Measurements from ENCODE around the gene MLEC.

MLEC gene

GRCh38 chr12:120737557-120738251 lies 50.8 kb downstream of the MLEC start:
- no peak overlapping the region for H3K23ac ChIP-seq (ENCODE audit: low read length)
- H3K18ac ChIP-seq (ENCODE audit: low read length): no peak overlapping the region
- H4K12ac ChIP-seq (ENCODE audit: low read depth, low read length): no peak overlapping the region
- H2BK5ac ChIP-seq (ENCODE audit: low read depth, low read length, poor library complexity): no peak overlapping the region
- no CpG with 5 or more reads among the region's 25 CpGs for WGBS (ENCODE audit: extremely low coverage, insufficient coverage, insufficient read length)
- H3K4me2 ChIP-seq (ENCODE audit: low read length): no peak overlapping the region
- no peak overlapping the region for H3K9ac ChIP-seq (ENCODE audit: low read length)
- no peaks in the 10 kb centered on the region for H3K79me2 ChIP-seq (ENCODE audit: control insufficient read depth, insufficient read depth, low read length, poor library complexity)
- H3K27me3 ChIP-seq (ENCODE audit: insufficient read depth, low read length): no peaks in the 10 kb centered on the region
- H3K79me1 ChIP-seq (ENCODE audit: low read length): no peaks in the 10 kb centered on the region
- H2BK120ac ChIP-seq (ENCODE audit: insufficient read depth, low read length, poor library complexity): no peak overlapping the region
- H3K14ac ChIP-seq (ENCODE audit: low read length): no peak overlapping the region
- DNase-seq: peak in 1 of 2 donors; percentile 39
- no peak overlapping the region for H2BK12ac ChIP-seq (ENCODE audit: low read length)
- no peaks in the 10 kb centered on the region for H3K4me1 ChIP-seq (ENCODE audit: control insufficient read depth in 1 of 2, insufficient read depth in 2 of 2, low read length in 2 of 2)
- H4K8ac ChIP-seq (ENCODE audit: low read depth, low read length): no peak overlapping the region
- no peaks in the 10 kb centered on the region for H3K9me3 ChIP-seq (ENCODE audit: insufficient read depth, low read depth, low read length)
- H3K4ac ChIP-seq (ENCODE audit: low read depth, low read length): no peak overlapping the region
- H3K36me3 ChIP-seq (ENCODE audit: control insufficient read depth in 1 of 2, insufficient read depth in 2 of 2, low read length in 2 of 2): peaks cover 4 to 6% of the 10 kb centered on the region in 2 experiments
- no peak overlapping the region for H4K91ac ChIP-seq (ENCODE audit: low read depth, low read length)
- no peak overlapping the region for H3K27ac ChIP-seq (ENCODE audit: low read depth, low read length)
- H2AK5ac ChIP-seq (ENCODE audit: low read length): no peak overlapping the region
- no peak overlapping the region for H2AFZ ChIP-seq (ENCODE audit: insufficient read depth, low read length, poor library complexity)
- no peak overlapping the region for H3K4me3 ChIP-seq (ENCODE audit: low read depth, low read length)

- DNase-seq: no peak
- H3K9ac ChIP-seq (ENCODE audit: low read length): no peak overlapping the region
- H3K79me1 ChIP-seq (ENCODE audit: low read length): no peaks in the 10 kb centered on the region
- H2BK12ac ChIP-seq (ENCODE audit: low read length): no peak overlapping the region
- no peak overlapping the region for H3K23ac ChIP-seq (ENCODE audit: low read length)
- no peaks in the 10 kb centered on the region for H3K4me1 ChIP-seq (ENCODE audit: control insufficient read depth in 1 of 2, insufficient read depth in 2 of 2, low read length in 2 of 2)
- no peaks in the 10 kb centered on the region for H3K27me3 ChIP-seq (ENCODE audit: insufficient read depth, low read length)
- no peak overlapping the region for H3K18ac ChIP-seq (ENCODE audit: low read length)
- no peak overlapping the region for H2BK120ac ChIP-seq (ENCODE audit: insufficient read depth, low read length, poor library complexity)
- no peak overlapping the region for H3K4ac ChIP-seq (ENCODE audit: low read depth, low read length)
- no peak overlapping the region for H3K27ac ChIP-seq (ENCODE audit: low read depth, low read length)
- H3K9me3 ChIP-seq (ENCODE audit: insufficient read depth, low read depth, low read length): no peaks in the 10 kb centered on the region
- H4K8ac ChIP-seq (ENCODE audit: low read depth, low read length): no peak overlapping the region
- H2AFZ ChIP-seq (ENCODE audit: insufficient read depth, low read length, poor library complexity): no peak overlapping the region
- H3K79me2 ChIP-seq (ENCODE audit: control insufficient read depth, insufficient read depth, low read length, poor library complexity): no peaks in the 10 kb centered on the region
- H2AK5ac ChIP-seq (ENCODE audit: low read length): no peak overlapping the region
- no peak overlapping the region for H2BK5ac ChIP-seq (ENCODE audit: low read depth, low read length, poor library complexity)
- no CpG with 5 or more reads among the region's 31 CpGs for WGBS (ENCODE audit: extremely low coverage, insufficient coverage, insufficient read length)
- no peak overlapping the region for H4K91ac ChIP-seq (ENCODE audit: low read depth, low read length)
- H3K36me3 ChIP-seq (ENCODE audit: control insufficient read depth in 1 of 2, insufficient read depth in 2 of 2, low read length in 2 of 2): peaks cover 4 to 6% of the 10 kb centered on the region in 2 experiments
- no peak overlapping the region for H3K14ac ChIP-seq (ENCODE audit: low read length)
- no peak overlapping the region for H4K12ac ChIP-seq (ENCODE audit: low read depth, low read length)
- H3K4me3 ChIP-seq (ENCODE audit: low read depth, low read length): no peak overlapping the region
- H3K4me2 ChIP-seq (ENCODE audit: low read length): no peak overlapping the region
These were observed 51.5 kb downstream of the MLEC start for GRCh38 chr12:120738252-120739030.

- WGBS (ENCODE audit: extremely low coverage, insufficient coverage, insufficient read length): no CpG with 5 or more reads among the region's 38 CpGs
- peaks cover 4 to 6% of the 10 kb centered on the region in 2 experiments for H3K36me3 ChIP-seq (ENCODE audit: control insufficient read depth in 1 of 2, insufficient read depth in 2 of 2, low read length in 2 of 2)
- H2BK120ac ChIP-seq (ENCODE audit: insufficient read depth, low read length, poor library complexity): no peak overlapping the region
- H3K4me3 ChIP-seq (ENCODE audit: low read depth, low read length): no peak overlapping the region
- no peak overlapping the region for H2BK5ac ChIP-seq (ENCODE audit: low read depth, low read length, poor library complexity)
- H3K4me1 ChIP-seq (ENCODE audit: control insufficient read depth in 1 of 2, insufficient read depth in 2 of 2, low read length in 2 of 2): no peaks in the 10 kb centered on the region
- no peak overlapping the region for H3K4ac ChIP-seq (ENCODE audit: low read depth, low read length)
- H3K9me3 ChIP-seq (ENCODE audit: insufficient read depth, low read depth, low read length): no peaks in the 10 kb centered on the region
- H4K8ac ChIP-seq (ENCODE audit: low read depth, low read length): no peak overlapping the region
- no peak overlapping the region for H2AK5ac ChIP-seq (ENCODE audit: low read length)
- H4K12ac ChIP-seq (ENCODE audit: low read depth, low read length): no peak overlapping the region
- no peak for DNase-seq
- no peaks in the 10 kb centered on the region for H3K27me3 ChIP-seq (ENCODE audit: insufficient read depth, low read length)
- no peak overlapping the region for H3K18ac ChIP-seq (ENCODE audit: low read length)
- no peak overlapping the region for H3K27ac ChIP-seq (ENCODE audit: low read depth, low read length)
- H3K79me1 ChIP-seq (ENCODE audit: low read length): no peaks in the 10 kb centered on the region
- H4K91ac ChIP-seq (ENCODE audit: low read depth, low read length): no peak overlapping the region
- H3K23ac ChIP-seq (ENCODE audit: low read length): no peak overlapping the region
- no peak overlapping the region for H2BK12ac ChIP-seq (ENCODE audit: low read length)
- H3K14ac ChIP-seq (ENCODE audit: low read length): no peak overlapping the region
- no peaks in the 10 kb centered on the region for H3K79me2 ChIP-seq (ENCODE audit: control insufficient read depth, insufficient read depth, low read length, poor library complexity)
- H3K4me2 ChIP-seq (ENCODE audit: low read length): no peak overlapping the region
- no peak overlapping the region for H3K9ac ChIP-seq (ENCODE audit: low read length)
- H2AFZ ChIP-seq (ENCODE audit: insufficient read depth, low read length, poor library complexity): no peak overlapping the region
These were observed 52.2 kb downstream of the MLEC start for GRCh38 chr12:120739031-120739762.

- Histone ChIP-seq H4K91ac (ENCODE audit: low read depth, low read length) (no peak overlapping the region), H2AFZ (ENCODE audit: insufficient read depth, low read length, poor library complexity) (no peak overlapping the region)
These were observed 53.1 kb downstream of the MLEC start for GRCh38 chr12:120739821-120740613.

More at GRCh38 chr12:120739821-120740613, 53.1 kb downstream of the MLEC start:
- H3K4me2 ChIP-seq (ENCODE audit: low read length): no peak overlapping the region
- no peak overlapping the region for H3K14ac ChIP-seq (ENCODE audit: low read length)
- no CpG with 5 or more reads among the region's 16 CpGs for WGBS (ENCODE audit: extremely low coverage, insufficient coverage, insufficient read length)
- no peak overlapping the region for H2BK12ac ChIP-seq (ENCODE audit: low read length)
- no peak overlapping the region for H3K4me3 ChIP-seq (ENCODE audit: low read depth, low read length)
- H4K12ac ChIP-seq (ENCODE audit: low read depth, low read length): no peak overlapping the region
- no peak overlapping the region for H3K27ac ChIP-seq (ENCODE audit: low read depth, low read length)
- no peaks in the 10 kb centered on the region for H3K27me3 ChIP-seq (ENCODE audit: insufficient read depth, low read length)
- H4K8ac ChIP-seq (ENCODE audit: low read depth, low read length): no peak overlapping the region
- H3K4me1 ChIP-seq (ENCODE audit: control insufficient read depth in 1 of 2, insufficient read depth in 2 of 2, low read length in 2 of 2): no peaks in the 10 kb centered on the region
- H2BK120ac ChIP-seq (ENCODE audit: insufficient read depth, low read length, poor library complexity): no peak overlapping the region
- H3K79me2 ChIP-seq (ENCODE audit: control insufficient read depth, insufficient read depth, low read length, poor library complexity): no peaks in the 10 kb centered on the region
- no peak overlapping the region for H3K9ac ChIP-seq (ENCODE audit: low read length)
- H3K79me1 ChIP-seq (ENCODE audit: low read length): no peaks in the 10 kb centered on the region
- H3K18ac ChIP-seq (ENCODE audit: low read length): no peak overlapping the region
- no peak overlapping the region for H3K23ac ChIP-seq (ENCODE audit: low read length)
- no peak overlapping the region for H2AK5ac ChIP-seq (ENCODE audit: low read length)
- no peaks in the 10 kb centered on the region for H3K9me3 ChIP-seq (ENCODE audit: insufficient read depth, low read depth, low read length)
- H2BK5ac ChIP-seq (ENCODE audit: low read depth, low read length, poor library complexity): no peak overlapping the region
- no peak for DNase-seq
- no peak overlapping the region for H3K4ac ChIP-seq (ENCODE audit: low read depth, low read length)
- H3K36me3 ChIP-seq (ENCODE audit: control insufficient read depth in 1 of 2, insufficient read depth in 2 of 2, low read length in 2 of 2): peaks cover 4 to 6% of the 10 kb centered on the region in 2 experiments
